HEK293 (cell line): ENCODE results near the gene MTA1.

Experiments
- KLF10 ChIP-seq: fragments of 450-650 bp; IDR thresholded peaks from 2 replicates; pipeline ENCODE4 v1.5.1; 2018; ENCODE audit warnings: missing biosample characterization, mild to moderate bottlenecking, missing genetic modification characterization
- ZNF654 ChIP-seq: fragments of 450-650 bp; formaldehyde crosslinking; IDR thresholded peaks from 2 replicates; pipeline ENCODE4 v1.5.1; 2016; ENCODE audit warnings: low read depth, missing biosample characterization, missing genetic modification characterization
- TF ChIP-seq, protein P1 (sequence below): fragments of 450-650 bp; formaldehyde crosslinking; IDR thresholded peaks from 2 replicates; pipeline ENCODE4 v1.5.1; 2016; ENCODE audit warnings: missing biosample characterization, missing genetic modification characterization

DNA sequence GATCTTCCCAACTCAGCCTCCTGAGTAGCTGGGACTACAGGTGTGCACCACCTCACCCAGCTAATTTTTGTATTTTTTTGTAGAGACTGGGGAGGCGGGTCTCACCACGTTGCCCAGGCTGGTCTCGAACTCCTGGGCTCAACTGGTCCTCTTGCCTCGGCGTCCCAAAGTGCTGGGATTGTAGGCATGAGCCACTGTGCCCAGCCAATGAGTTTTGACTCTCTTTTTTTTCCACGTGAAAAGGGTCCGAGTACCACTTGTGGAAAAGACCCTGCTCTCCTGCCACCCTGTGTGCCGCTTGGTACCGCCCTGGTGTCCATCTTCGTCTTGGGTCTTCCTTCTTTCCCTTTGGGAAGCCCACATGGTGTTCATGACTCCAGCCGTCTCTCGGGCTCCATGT lies 89.0 kb downstream of the MTA1 start:
- TF ChIP-seq ZNF654 (tag by site-specific recombination) (no peak), KLF10 (tag by site-specific recombination) (no peak)
- TF ChIP-seq, protein P1, sequence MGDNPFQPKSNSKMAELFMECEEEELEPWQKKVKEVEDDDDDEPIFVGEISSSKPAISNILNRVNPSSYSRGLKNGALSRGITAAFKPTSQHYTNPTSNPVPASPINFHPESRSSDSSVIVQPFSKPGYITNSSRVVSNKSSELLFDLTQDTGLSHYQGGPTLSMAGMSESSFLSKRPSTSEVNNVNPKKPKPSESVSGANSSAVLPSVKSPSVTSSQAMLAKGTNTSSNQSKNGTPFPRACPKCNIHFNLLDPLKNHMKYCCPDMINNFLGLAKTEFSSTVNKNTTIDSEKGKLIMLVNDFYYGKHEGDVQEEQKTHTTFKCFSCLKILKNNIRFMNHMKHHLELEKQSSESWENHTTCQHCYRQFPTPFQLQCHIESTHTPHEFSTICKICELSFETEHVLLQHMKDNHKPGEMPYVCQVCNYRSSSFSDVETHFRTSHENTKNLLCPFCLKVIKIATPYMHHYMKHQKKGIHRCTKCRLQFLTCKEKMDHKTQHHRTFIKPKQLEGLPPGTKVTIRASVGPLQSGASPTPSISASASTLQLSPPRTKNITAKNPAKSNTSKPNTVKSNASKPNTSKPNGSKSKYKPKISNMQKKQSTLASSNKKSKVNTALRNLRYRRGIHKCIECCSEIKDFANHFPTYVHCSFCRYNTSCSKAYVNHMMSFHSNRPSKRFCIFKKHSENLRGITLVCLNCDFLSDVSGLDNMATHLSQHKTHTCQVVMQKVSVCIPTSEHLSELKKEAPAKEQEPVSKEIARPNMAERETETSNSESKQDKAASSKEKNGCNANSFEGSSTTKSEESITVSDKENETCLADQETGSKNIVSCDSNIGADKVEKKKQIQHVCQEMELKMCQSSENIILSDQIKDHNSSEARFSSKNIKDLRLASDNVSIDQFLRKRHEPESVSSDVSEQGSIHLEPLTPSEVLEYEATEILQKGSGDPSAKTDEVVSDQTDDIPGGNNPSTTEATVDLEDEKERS (tag by site-specific recombination), result no peak
